ENCODE data around the gene HES6.

GRCh38 chr2:238257786-238258700, 18.2 kb upstream of the HES6 start:
- TF ChIP-seq POLR2A (IDR thresholded peaks at IDR 0.05; ENCODE audit: low read length) (no peak), GATA1 (IDR thresholded peaks at IDR 0.05; ENCODE audit: low read depth, low read length) (no peak)
